GM13977 (cell line): ENCODE measurements around the gene DISC1.

Experiments used
- DNase-seq: peaks from one replicate; pipeline ENCODE4 v3.0.0; 2012; ENCODE audit warnings: low spot score
- CTCF ChIP-seq: IDR thresholded peaks from 2 replicates; pipeline ENCODE4 v1.5.1; 2012; ENCODE audit warnings: mild to moderate bottlenecking, control low read depth; ENCODE audit not compliant: insufficient read depth; ENCODE audit errors: extremely low read depth, missing control alignments
- in situ Hi-C: fragments of 300-500 bp; cut with MboI; formaldehyde crosslinking; loops from one replicate; pipeline ENCODE4 v1.12.0; 2022; ENCODE audit warnings: low sequenced_read_pairs, low pct_unique_long_range_greater_than_20kb, mixed read lengths, inconsistent platforms; ENCODE audit not compliant: unreplicated experiment

DISC1 gene

GRCh38 chr1:231748760-231749415 lies 122.3 kb downstream of the DISC1 start:
- no peak for TF ChIP-seq CTCF
- in situ Hi-C loops = no loop called here
- DNase-seq = no peak

GRCh38 chr1:231750296-231750695 lies 123.7 kb downstream of the DISC1 start:
- in situ Hi-C loops = no loop called here
- no peak for DNase-seq
- TF ChIP-seq CTCF = no peak

GRCh38 chr1:231750818-231751362 lies 124.3 kb downstream of the DISC1 start:
- in situ Hi-C loops = no loop called here
- no peak for DNase-seq

GRCh38 chr1:231751415-231751814 lies 124.8 kb downstream of the DISC1 start:
- in situ Hi-C loops = no loop called here
- no peak for TF ChIP-seq CTCF
- no peak for DNase-seq

More at GRCh38 chr1:231750818-231751362, 124.3 kb downstream of the DISC1 start:
- TF ChIP-seq CTCF = no peak

- DNase-seq = no peak
- no peak for TF ChIP-seq CTCF
- in situ Hi-C loops = no loop called here
These were observed 126.7 kb downstream of the DISC1 start for GRCh38 chr1:231753313-231753712.

- in situ Hi-C loops = no loop called here
- no peak for DNase-seq
- no peak for TF ChIP-seq CTCF
These were observed 130.5 kb downstream of the DISC1 start for GRCh38 chr1:231757101-231757404.
